ENCODE results near the gene TXLNG. TPM values are rescaled to one million over a fixed set of nuclear protein-coding genes. Genes with fewer than 3 reads are reported as not detected.

The TXLNG gene
- 10.2 TPM for total RNA-seq (2021; ENCODE audit: unreplicated experiment)
- 5.4 TPM for polyA plus RNA-seq (2012; ENCODE audit: insufficient read length)
- percentile 67 among the genes with signal in this experiment for Bru-seq, nascent RNA
- BruChase-seq, experiment 1, labeled RNA remaining after a 2-hour chase, result percentile 68 among the genes with signal in this experiment
- percentile 62 among the genes with signal in this experiment for BruChase-seq, experiment 2, labeled RNA remaining after a 6-hour chase
- long read RNA-seq, full-length matches to known transcripts, result 4 of 17 reads
- long read RNA-seq, partial matches to known transcripts, result 12 of 17 reads
- long read RNA-seq, other reads (novel, unspliced or antisense), result 1 of 17 reads

- peak within 1 kb of the TSS; percentile 60 to 71 for H3K4me3 ChIP-seq (ENCODE audit: low read depth in 2 of 2, low read length in 2 of 2)
- peak within 1 kb of the TSS; percentile 29; the same call in 1 of the 2 replicates for H3K27ac ChIP-seq (ENCODE audit: low read length)
- H3K27me3 ChIP-seq (ENCODE audit: control insufficient read depth, insufficient read depth, low read length), result no peaks in the 10 kb centered on the region
- no peaks in the 10 kb centered on the region; the same call in 1 of the 2 replicates for H3K36me3 ChIP-seq (ENCODE audit: control insufficient read depth, insufficient read depth, low read length)
- ATAC-seq (peak; percentile 99), DNase-seq (ENCODE audit: low read depth, low spot score) (peak; percentile 84)
- in situ Hi-C loops (cut with HindIII; ENCODE audit: low pct_unique_long_range_greater_than_20kb, low sequenced_read_pairs) (no loop called here), intact Hi-C loops (cut with micrococcal nuclease; ENCODE audit: unreplicated experiment) (no loop called here)
- TF ChIP-seq POLR2AphosphoS5 (IDR thresholded peaks at IDR 0.05; ENCODE audit: low read depth, low read length) (peak; percentile 67), CTCF (IDR thresholded peaks at IDR 0.05) (no peak), TCF7L2 (IDR thresholded peaks at IDR 0.05; ENCODE audit: low read depth, low read length) (0 out of 2 replicates have a peak, but pooled peaks have one; percentile 19), SIN3A (IDR thresholded peaks at IDR 0.05; ENCODE audit: borderline replicate concordance, insufficient read depth, low read depth, low read length) (0 out of 2 replicates have a peak, but pooled peaks have one; percentile 19)
- BruUV-seq (replicated peaks), result no TSS peak
- H3K4me1 ChIP-seq (ENCODE audit: control insufficient read depth, insufficient read depth, low read length), result no peaks in the 10 kb centered on the region
- POLR2A ChIA-PET, result no interaction called here
- no peaks in the 10 kb centered on the region for H3K9me3 ChIP-seq (ENCODE audit: control insufficient read depth, insufficient read depth, low read depth, low read length)
- CTCF ChIA-PET, result interaction anchor here (0.7 kb wide), 1 partner anchor 1008 kb away, joined by 3 read pairs; no protein-coding TSS in a partner anchor
These were observed at the start of gene TXLNG for GRCh38 chrX:16786139-16786790. Gene TXLNG (plus strand): TSS chrX:16786466. CDS start chrX:16786488, 22 bp downstream.

GRCh38 chrX:16737024-16737423, 49.2 kb upstream of the TXLNG start:
- Histone ChIP-seq H3K27me3 (ENCODE audit: control insufficient read depth, insufficient read depth, low read length) (no peaks in the 10 kb centered on the region), H3K36me3 (ENCODE audit: control insufficient read depth, insufficient read depth, low read length) (no peaks in the 10 kb centered on the region; the same call in 1 of the 2 replicates), H3K27ac (ENCODE audit: low read length) (no peak overlapping the region), H3K4me1 (ENCODE audit: control insufficient read depth, insufficient read depth, low read length) (no peaks in the 10 kb centered on the region), H3K4me3 (ENCODE audit: low read depth in 2 of 2, low read length in 2 of 2) (no peak overlapping the region), H3K9me3 (ENCODE audit: control insufficient read depth, insufficient read depth, low read depth, low read length) (no peaks in the 10 kb centered on the region)
- ChIA-PET CTCF (no interaction called here), POLR2A (no interaction called here)
- ATAC-seq (no peak), DNase-seq (ENCODE audit: low read depth, low spot score) (no peak)
- in situ Hi-C loops (cut with HindIII; ENCODE audit: low pct_unique_long_range_greater_than_20kb, low sequenced_read_pairs), result no loop called here
- no TSS peak for BruUV-seq (replicated peaks)
- intact Hi-C loops (cut with micrococcal nuclease; ENCODE audit: unreplicated experiment), result no loop called here
- TF ChIP-seq SIN3A (IDR thresholded peaks at IDR 0.05; ENCODE audit: borderline replicate concordance, insufficient read depth, low read depth, low read length), result no peak
- TF ChIP-seq TCF7L2 (IDR thresholded peaks at IDR 0.05; ENCODE audit: low read depth, low read length), result no peak
- TF ChIP-seq CTCF (IDR thresholded peaks at IDR 0.05), result no peak
- no peak for TF ChIP-seq REST (IDR thresholded peaks at IDR 0.05; ENCODE audit: insufficient read depth in 1 of 2, low read depth in 2 of 2, low read length in 1 of 2)
- no peak for TF ChIP-seq POLR2AphosphoS5 (IDR thresholded peaks at IDR 0.05; ENCODE audit: low read depth, low read length)

Data from Panc1 (cell line).